Retinal pigment epithelial cell (primary cell): ENCODE measurements around the gene TNFRSF1B.

Experiments
- DNase-seq: peaks from one replicate; pipeline ENCODE4 v3.0.0-alpha.2; 2010; ENCODE audit warnings: low read depth
- H3K4me3 ChIP-seq: 2 replicates; pipeline ENCODE4 v1.5.1; 2011; ENCODE audit warnings: mild to moderate bottlenecking, low read length, control low read depth, moderate library complexity
- TF ChIP-seq, protein P1 (sequence below): conservative IDR thresholded peaks from 2 replicates; pipeline ENCODE4 v1.5.1; 2011; ENCODE audit warnings: low read depth, low read length, control low read depth, inconsistent platforms

The TNFRSF1B gene

DNA sequence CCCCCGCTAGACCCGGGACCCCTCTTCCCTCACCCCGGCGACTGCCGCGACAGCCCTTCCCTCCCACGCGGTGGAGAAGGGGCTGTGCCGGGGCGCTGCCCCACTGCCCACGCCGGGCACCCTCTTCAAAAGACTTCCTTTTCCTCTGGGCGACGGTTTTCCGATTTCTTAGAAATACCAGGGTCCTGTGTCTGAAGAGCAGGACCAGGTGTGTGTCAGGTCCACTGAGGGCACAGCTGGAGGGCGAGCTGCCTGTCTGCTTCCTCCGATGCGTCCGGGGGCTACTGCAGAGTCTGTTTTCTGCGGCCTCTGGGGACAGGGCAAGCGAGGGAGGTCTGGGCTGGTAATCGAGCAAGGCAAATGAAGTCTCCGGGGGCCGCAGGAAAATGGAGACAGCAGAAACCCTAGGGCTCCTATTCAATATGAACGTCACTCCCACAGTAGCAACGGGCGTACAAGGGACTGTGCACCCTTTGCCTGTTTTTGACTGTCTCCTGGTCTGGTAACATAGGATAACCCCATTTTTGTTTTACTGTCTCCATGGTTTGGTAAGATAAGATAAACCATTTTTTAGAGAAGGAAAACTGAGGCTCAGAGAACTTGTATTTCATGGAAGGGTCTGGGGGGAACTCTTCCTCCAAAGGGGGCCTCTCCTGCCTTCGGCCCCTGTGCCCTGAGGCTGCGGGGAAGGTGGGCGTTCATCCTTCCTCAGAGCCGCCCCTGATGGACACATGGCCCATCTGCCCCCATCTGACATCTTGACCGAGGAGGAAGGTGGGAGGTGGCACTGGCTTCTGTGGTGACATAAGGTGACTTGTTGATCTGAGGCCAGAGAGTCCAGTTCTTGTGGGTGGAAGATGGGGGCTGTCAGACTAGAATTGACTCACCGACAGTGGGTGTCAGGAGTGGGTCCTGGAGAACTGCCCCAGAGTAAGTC, 970 bp downstream of the TNFRSF1B start:
- H3K4me3 ChIP-seq: no peak overlapping the region
- TF ChIP-seq, protein P1, sequence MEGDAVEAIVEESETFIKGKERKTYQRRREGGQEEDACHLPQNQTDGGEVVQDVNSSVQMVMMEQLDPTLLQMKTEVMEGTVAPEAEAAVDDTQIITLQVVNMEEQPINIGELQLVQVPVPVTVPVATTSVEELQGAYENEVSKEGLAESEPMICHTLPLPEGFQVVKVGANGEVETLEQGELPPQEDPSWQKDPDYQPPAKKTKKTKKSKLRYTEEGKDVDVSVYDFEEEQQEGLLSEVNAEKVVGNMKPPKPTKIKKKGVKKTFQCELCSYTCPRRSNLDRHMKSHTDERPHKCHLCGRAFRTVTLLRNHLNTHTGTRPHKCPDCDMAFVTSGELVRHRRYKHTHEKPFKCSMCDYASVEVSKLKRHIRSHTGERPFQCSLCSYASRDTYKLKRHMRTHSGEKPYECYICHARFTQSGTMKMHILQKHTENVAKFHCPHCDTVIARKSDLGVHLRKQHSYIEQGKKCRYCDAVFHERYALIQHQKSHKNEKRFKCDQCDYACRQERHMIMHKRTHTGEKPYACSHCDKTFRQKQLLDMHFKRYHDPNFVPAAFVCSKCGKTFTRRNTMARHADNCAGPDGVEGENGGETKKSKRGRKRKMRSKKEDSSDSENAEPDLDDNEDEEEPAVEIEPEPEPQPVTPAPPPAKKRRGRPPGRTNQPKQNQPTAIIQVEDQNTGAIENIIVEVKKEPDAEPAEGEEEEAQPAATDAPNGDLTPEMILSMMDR: no peak
- no peak for DNase-seq

DNA sequence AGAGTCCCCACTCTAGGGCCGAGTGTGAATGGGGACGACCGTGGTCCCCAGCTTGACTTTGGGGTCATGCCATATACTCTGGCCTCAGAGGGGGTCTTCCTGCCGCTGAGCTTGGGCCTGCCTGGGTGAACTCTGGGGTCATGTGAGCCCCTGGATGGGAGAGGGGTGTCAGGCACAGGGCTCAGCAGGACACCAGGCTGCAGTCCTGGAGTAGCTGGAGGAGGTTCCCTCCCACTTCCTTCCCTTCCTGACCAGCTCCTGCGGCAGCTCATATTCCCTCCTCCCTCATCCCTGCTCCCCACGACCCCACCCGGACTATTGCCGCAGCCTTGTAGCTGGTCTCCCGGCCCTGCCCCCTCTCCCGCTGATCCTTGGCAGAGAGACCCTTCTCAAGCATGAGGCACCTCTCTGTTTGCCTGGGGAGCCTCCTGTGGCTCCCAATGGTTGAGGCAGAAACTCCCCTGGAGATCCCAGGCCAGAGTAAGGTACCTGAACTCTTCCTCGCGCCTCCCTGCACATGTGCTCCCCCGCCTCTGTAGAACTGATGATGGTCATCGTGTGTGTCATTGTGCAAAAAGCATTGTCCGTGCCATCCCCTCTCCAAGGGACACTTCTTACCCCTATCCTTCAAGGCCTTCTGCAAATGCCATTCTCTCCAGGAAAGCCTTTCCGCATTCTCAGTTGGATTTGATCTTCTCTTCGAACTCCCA, 1.8 kb downstream of the TNFRSF1B start:
- no peak overlapping the region for H3K4me3 ChIP-seq
- no peak for DNase-seq
- TF ChIP-seq, protein P1: no peak

DNA sequence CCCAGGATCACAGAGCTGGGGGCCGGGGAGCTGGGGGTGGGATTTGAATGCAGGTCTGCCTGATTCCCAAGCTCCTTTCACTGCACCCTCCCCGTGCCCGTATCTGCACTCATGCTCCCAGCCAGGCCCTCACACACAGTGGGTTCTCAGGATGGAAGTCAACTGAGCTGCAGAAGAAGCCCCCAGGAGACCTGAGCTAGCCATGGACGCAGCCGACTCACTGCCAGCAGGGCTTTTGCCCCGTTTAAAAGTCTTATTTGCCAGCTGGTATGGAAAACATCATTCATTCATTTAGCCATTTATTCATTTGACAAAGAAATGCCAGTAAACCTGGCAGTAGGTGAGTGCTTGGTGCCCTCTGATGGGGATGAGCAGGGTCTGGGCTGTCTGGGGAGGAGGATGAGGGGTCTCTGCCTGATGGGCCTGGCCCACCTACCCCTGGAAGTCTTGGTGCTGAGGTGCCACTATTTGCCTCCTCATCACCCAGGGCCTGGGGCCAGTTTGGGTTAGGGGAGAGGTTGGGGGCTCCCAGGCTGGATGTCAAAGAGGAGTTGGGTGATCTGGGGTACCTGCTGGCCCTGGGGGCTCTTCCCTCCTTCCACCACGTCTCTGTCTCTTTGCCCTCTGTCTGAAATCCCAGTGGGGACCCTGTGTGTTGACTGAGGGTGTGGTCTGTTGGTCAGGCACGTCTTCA, 2.8 kb downstream of the TNFRSF1B start:
- TF ChIP-seq, protein P1: no peak
- no peak for DNase-seq
- no peak overlapping the region for H3K4me3 ChIP-seq

DNA sequence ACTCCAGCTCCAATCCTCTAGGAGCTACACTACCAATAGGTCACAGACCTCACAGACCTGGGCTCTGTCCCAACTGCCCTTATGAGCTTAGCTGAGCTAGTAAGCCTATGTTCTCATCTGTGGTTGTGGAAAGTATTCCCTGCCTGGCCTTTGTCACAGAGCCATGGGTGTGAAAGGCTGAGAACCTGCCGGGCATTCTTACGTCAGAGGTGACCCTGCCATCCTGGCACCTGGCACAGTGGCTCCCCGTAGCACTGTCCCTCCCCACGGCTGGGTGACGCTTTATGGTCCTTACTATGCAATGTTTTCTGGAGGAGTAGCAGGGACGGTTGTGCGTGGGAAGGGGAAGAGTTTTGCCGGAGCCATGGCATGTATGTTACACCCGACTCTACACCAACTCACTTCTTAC, 3.5 kb downstream of the TNFRSF1B start:
- TF ChIP-seq, protein P1: no peak
- no peak overlapping the region for H3K4me3 ChIP-seq
- DNase-seq: no peak

DNA sequence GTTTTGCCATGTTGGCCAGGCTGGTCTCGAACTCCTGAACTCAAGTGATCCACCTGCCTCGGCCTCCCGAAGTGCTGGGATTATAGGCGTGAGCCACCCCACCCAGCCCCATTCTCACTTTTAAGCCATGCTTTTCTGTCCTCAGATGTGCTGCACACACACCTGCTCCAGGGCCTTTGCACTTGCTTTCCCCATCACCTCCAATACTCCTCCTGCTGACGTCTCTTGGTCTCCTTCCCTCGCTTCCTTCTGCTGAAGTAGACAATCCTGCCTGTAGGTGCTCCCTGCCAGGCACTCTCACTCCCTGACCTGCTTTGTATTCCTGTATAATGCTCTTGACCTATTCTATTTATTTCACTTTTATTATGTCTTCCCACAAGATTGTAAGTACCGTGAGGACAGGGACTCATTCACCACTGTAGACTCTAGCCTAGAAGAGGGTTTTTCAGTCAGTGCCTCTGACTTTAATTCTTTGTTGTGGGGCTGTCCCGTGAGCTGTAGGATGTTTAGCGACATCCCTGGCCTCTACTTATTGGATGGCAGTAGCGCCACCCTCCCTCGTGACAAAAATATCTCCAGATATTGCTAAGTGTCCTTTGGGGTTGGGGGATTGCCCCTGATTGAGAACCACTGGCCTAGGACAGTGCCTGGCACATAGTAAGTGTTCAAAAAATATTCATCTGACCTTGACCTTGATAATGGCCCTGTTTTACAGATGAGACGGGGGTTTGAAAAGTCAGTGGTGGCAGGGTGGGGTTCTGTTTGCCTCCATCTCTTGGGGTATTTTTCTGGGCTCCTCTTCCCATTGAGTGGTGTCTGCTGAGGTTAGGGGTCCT, 4.6 kb downstream of the TNFRSF1B start:
- TF ChIP-seq, protein P1: no peak
- H3K4me3 ChIP-seq: no peak overlapping the region
- DNase-seq: no peak

DNA sequence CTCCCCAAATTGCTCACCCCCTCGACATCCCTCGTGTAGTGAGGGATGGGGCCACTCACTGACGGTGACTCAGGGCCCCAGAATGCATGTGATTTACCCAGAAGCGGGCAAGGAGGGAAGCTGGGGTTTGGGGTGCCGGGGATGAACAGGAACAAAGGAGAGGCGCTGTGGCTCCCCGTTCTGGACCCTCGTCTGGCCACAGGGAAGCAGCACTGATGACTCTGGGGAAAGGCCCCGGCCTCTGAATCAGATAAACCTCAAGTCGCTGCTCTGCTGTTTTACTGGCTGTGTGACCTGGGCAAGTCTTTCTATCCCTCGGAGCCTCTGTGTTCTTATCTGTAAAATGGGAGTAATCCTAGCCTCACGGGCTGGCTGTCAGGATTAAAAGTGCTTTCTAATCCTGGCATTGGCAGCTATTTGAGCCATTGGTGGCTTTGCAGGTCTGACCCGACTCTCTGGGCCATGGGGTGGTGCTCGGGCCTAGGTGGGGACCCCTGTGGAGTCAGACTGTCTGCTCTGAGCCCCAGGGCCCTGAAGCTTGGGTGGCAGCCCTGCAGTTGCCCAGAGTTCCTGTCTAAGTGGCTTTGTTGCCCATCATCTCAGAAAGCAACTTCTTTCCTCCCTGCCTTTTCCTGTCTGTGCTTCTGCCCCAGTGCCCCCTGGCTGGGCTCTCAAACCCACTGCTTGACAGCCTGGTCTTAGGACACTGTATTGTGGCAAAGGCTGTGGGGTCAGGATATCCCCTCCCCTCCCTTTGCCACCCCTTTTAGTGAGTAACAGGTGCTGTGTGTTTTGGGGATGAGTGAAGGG, 5.5 kb downstream of the TNFRSF1B start:
- H3K4me3 ChIP-seq: no peak overlapping the region
- DNase-seq: no peak
- TF ChIP-seq, protein P1: no peak
